Liver (tissue), 3 donors: ENCODE measurements around the gene TRPC4.
"Not testable (repeated sequence)": the region's sequence is repeated elsewhere in the genome, so short reads cannot be mapped to it uniquely, and the experiment has no call there.

Source experiments
- ATF3 ChIP-seq: IDR thresholded peaks from 2 replicates; pipeline ENCODE4 v1.6.1; 2016; ENCODE audit warnings: antibody characterized with exemption
- RAD21 ChIP-seq, 2 donors: IDR thresholded peaks; 2 replicates each; pipeline ENCODE4 v1.6.1; 2016; ENCODE audit warnings: antibody characterized with exemption in 2 of 2, mild to moderate bottlenecking in 2 of 2
- TF ChIP-seq, protein P1 (sequence below): fragments of 150-350 bp; IDR thresholded peaks from 2 replicates; pipeline ENCODE4 v1.5.1; 2017; ENCODE audit warnings: improper control_type of control experiment, low read depth, low read length; ENCODE audit not compliant: missing input control
- TF ChIP-seq, protein P2 (sequence below): IDR thresholded peaks from 2 replicates; pipeline ENCODE4 v1.6.1; 2016; ENCODE audit warnings: antibody characterized with exemption, mild to moderate bottlenecking
- donor health status: healthy.
- donor health status: healthy.

DNA sequence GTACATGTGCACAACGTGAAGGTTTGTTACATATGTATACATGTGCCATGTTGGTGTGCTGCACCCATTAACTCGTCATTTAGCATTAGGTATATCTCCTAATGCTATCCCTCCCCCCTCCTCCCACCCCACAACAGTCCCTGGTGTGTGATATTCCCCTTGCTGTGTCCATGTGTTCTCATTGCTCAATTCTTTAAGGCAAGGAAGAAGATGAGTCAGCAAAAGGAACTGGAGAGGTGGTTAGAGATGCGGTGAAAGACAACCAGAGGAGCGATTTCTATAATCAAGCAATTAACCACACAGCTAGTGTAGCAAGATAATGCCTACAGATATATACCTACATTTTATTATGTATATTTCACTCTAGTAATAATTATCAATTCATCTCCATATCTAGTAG, 280.2 kb downstream of the TRPC4 start:
- TF ChIP-seq, protein P1, sequence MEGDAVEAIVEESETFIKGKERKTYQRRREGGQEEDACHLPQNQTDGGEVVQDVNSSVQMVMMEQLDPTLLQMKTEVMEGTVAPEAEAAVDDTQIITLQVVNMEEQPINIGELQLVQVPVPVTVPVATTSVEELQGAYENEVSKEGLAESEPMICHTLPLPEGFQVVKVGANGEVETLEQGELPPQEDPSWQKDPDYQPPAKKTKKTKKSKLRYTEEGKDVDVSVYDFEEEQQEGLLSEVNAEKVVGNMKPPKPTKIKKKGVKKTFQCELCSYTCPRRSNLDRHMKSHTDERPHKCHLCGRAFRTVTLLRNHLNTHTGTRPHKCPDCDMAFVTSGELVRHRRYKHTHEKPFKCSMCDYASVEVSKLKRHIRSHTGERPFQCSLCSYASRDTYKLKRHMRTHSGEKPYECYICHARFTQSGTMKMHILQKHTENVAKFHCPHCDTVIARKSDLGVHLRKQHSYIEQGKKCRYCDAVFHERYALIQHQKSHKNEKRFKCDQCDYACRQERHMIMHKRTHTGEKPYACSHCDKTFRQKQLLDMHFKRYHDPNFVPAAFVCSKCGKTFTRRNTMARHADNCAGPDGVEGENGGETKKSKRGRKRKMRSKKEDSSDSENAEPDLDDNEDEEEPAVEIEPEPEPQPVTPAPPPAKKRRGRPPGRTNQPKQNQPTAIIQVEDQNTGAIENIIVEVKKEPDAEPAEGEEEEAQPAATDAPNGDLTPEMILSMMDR, result not testable (repeated sequence)
- TF ChIP-seq, protein P2, sequence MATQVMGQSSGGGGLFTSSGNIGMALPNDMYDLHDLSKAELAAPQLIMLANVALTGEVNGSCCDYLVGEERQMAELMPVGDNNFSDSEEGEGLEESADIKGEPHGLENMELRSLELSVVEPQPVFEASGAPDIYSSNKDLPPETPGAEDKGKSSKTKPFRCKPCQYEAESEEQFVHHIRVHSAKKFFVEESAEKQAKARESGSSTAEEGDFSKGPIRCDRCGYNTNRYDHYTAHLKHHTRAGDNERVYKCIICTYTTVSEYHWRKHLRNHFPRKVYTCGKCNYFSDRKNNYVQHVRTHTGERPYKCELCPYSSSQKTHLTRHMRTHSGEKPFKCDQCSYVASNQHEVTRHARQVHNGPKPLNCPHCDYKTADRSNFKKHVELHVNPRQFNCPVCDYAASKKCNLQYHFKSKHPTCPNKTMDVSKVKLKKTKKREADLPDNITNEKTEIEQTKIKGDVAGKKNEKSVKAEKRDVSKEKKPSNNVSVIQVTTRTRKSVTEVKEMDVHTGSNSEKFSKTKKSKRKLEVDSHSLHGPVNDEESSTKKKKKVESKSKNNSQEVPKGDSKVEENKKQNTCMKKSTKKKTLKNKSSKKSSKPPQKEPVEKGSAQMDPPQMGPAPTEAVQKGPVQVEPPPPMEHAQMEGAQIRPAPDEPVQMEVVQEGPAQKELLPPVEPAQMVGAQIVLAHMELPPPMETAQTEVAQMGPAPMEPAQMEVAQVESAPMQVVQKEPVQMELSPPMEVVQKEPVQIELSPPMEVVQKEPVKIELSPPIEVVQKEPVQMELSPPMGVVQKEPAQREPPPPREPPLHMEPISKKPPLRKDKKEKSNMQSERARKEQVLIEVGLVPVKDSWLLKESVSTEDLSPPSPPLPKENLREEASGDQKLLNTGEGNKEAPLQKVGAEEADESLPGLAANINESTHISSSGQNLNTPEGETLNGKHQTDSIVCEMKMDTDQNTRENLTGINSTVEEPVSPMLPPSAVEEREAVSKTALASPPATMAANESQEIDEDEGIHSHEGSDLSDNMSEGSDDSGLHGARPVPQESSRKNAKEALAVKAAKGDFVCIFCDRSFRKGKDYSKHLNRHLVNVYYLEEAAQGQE, result not testable (repeated sequence)
- not testable (repeated sequence) for TF ChIP-seq ATF3; RAD21 (IDR thresholded peaks at IDR 0.05)
